Left lobe of liver (tissue), 2 donors: Measurements from ENCODE around the gene ZNF101. TPM values are rescaled to one million over a fixed set of nuclear protein-coding genes. Genes with fewer than 3 reads are reported as not detected.

Experiments
- ATAC-seq: fragments of 200-7000 bp; cut with Tn5 transposase; one replicate; pipeline ENCODE4 v1.9.1; 2020; ENCODE audit warnings: mild to moderate bottlenecking, moderate library complexity
- DNase-seq: peaks from one replicate; pipeline ENCODE4 v3.0.0-alpha.2; 2020; ENCODE audit warnings: low spot score
- total RNA-seq: library from RNA; stranded (reverse); gene quantifications from one replicate; pipeline ENCODE4 v1.2.1, GENCODE V29; 2021
- donor health status: DM: no; HTN: no; CAD: no; lungs with moderate emphysema.
- donor health status: DM: no; HTN: yes; CAD: no.

ZNF101 gene
- 3.4 TPM for total RNA-seq

DNA sequence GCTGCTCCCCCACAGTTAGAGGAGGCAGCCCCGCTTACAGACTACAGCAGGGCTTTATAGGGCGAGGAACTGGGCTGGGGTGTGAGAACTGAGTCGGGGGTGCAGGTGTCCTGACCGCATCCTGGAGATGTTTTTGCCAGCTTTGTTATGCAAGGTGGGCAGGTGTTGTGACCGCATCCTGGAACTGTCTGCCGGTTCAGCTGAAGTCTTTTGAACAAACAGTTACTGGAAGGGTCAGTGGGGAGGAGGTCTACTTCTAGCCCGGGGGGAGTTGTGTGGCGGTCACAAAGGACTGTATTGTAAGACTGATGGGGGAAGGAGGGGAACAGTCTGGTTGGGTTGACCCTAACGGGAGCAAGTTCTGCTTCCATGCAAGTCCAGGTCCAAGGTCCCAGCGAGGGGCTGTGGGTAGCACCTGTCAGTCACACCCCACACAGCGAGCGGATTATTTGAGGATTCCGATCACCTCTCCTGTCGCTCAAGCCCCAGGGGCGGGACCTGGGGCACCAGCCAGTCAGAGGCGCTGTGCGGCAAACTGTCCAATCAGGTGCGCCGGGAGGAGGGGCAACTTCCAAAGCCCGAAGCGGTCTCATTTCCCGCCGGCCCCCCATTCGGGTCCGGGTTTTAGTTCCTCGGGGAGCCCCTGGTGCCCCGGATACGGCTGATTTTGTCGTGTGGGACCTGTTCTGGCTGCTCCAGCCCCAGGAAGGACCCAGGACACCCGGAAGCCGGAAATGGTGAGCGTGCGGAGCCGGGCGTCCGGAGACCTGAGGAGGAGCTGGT lies at the start of gene ZNF101:
TSS of gene ZNF101 (plus strand) at position 610 of the 783 bp plus-strand sequence. CDS start at position 735, 125 bp downstream.
- ATAC-seq (peak; percentile 84), DNase-seq (peak; percentile 93)

DNA sequence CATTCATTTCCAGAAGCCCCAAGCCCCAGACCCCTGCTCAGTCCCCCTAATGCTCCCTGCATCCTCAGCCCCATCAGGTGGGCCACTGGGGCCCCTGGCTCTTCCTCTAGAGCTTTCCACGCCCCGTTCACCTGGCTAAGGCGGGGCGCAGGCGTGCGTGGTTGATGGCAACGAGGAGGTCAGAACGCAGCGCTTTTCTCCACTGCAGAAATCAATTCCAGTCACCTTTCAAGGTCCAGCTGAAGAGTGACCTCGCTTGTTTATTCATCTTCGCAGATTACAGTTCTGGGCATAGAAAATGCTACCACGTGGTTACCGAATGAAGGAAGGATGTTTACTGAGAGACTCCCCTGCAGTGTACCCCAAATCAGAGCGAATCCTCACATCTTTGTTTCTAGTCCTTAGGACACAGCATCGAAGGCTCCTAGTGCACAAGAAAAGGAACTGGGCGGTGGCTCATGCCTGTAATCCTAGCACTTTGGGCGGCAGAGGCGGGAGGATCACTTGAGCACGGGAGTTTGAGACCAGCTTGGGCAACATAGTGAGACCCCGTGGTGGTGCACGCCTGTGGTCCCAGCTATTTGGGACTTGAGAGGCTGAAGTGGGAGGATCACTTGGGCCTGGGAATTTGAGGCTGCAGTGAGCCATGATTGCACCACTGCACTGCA lies 49.3 kb upstream of the ZNF101 start:
- ATAC-seq (no peak), DNase-seq (no peak)

DNA sequence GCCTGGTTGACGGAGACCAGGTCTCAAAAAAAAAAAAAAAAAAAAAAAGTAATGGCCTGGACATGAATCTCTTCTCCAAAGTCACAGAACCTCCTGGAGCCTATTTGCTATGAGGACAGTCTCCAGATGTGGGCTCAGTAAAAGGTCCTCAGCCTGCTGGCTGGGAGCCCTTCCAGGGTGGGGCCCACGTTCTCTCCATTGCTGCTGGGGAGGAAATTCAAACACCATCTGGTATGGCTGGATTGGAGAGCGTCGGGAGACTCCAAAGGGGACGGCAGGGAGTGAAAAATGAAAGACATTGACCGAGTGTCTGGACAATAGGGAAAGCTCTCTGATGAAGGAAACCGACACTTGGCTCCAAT lies 48.8 kb upstream of the ZNF101 start:
- DNase-seq (no peak), ATAC-seq (no peak)

DNA sequence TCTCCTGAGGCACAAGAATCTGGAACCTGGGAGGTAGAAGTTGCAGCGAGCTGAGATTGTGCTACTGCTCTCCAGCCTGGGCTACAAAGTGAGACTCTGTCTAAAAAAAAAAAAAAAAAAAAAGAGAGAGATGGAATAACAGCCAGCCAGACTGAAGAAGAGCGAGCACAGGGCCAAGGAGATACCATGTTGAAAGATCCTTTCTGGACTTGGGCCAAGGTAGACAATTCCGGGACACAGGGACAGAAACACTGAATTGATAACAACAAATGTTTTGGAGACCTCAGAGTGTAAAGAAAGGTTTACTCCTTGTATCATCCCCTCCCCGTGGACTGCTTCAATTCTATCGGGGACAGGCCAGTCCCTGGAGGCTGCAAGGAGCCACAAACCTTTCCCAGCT lies 45.3 kb upstream of the ZNF101 start:
- ATAC-seq (no peak), DNase-seq (no peak)

- ATAC-seq (no peak), DNase-seq (no peak)
These were observed 44.5 kb upstream of the ZNF101 start for GRCh38 chr19:19624032-19624570.

DNA sequence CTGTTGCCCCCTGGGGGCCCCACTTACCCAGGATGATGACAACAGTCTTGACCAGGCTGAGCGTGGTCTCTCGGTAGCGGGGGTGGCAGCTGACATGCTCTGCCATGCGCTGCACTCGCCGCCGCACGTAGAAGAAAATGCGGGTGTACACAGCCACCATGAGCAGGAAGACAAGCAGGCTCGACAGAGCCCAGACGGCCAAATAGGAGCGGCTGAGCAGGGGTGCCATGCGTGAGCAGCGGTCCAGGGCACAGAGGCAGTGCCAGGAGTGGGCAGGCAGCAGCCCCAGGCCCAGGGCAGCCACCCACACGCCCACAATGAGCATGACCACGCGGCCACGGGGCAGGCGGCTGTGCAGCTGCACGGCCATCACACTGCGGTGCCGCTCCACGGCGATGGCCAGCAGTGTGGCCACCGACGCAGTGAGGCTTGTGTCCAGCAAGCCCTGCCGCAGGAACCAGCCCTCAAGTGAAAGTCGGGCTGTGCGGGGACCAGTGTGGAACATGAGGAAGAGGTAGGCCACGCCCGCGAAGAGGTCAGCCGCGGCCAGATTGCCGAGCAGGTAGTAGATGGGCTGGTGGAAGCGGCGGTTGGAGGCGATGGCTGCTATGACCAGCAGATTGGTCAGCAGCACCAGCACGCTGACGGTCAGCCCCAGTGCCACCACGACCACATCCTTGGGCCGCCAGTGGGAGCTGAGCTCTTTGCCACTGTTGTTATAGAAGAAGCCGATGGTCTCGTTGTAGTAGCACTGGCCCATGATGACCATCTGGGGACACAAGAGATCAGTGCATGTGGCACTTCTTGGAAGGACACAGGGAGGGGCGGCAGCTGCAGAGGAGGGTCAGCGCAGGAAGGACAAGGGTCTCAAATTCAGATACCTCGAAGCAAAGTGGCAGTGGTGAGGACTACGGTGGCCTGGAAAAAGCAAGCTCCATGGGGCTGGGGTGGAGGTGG lies 41.8 kb upstream of the ZNF101 start:
- no peak for ATAC-seq

GRCh38 chr19:19627621-19628500 lies 40.8 kb upstream of the ZNF101 start, which contains the start of gene LPAR2:
Gene LPAR2, minus strand, starts transcription at chr19:19628220. Its CDS starts 945 bp downstream, at chr19:19627275.
- peak; percentile 71 for ATAC-seq
- DNase-seq, result no peak

More for the DNA sequence above, 41.8 kb upstream of the ZNF101 start:
- no peak for DNase-seq

DNA sequence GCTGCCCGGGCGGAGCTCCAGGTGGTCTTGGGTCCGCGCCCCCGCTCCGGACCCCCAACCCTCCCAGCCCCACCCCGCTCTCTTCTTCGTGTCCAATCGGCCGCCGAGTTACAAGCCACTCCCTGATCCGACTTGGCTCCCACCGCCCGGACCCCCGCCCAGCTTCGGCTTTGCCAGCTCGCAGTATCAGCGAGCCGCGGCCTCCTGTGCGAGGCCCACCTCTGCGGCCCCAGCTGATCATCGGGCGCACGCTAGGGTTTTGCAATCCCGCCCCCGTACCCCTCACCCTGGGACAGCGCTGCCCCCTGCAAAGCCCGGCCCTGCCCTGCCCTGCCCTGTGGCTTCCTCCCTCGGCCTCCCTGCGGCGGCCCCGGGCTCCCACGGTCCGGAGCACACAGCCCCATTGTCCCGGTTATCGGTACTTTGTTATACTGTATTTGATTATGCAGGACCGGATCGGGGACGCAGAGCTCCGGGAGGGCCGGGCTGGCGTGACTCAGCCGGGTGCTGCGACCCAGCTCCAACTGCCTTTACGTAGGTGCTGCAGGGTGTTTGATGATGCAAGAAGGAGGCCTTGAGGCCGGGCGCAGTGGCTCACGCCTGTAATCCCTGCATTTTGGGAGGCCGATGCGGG lies 40.0 kb upstream of the ZNF101 start:
- ATAC-seq (no peak), DNase-seq (no peak)

DNA sequence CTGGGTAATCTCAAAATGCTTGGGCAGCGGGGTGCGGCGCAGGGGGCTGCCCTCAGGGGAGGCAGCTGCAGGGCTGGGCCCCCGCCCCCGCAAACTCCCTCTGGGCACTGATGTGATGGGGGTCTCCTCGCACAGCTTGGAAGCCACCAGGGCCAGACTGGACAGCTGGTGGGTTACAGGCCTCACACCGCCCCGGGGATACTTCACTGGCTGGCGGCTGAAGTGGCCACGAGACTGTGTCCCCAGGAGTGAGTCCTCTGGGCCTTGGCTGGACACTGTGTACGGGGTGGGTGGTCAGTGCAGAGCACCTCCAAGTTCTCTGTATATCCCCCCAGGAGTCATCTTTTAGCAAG lies 38.6 kb upstream of the ZNF101 start:
- ATAC-seq, result no peak

GRCh38 chr19:19630426-19630825 lies 38.2 kb upstream of the ZNF101 start:
- DNase-seq (no peak), ATAC-seq (no peak)

More for the DNA sequence above, 38.6 kb upstream of the ZNF101 start:
- no peak for DNase-seq

DNA sequence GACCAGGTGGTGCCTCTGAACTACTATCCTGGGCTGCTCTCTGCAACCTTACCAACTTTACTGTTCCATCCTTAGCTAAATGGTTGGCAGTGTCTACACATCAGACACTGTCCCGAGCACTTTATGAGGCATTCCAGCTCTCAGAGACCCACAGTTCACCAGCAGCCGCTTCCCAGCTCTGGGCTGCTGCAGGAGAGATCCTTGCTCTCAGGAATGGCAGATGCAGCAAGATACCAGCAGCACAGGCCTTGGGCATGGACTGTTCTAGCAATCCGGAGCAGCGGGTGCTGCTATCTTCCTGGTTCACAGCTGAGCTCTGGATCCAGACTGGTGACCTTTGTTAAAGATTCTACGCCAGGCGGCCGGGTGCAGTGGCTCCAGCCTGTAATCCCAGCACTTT lies 37.3 kb upstream of the ZNF101 start:
- ATAC-seq (no peak), DNase-seq (no peak)

DNA sequence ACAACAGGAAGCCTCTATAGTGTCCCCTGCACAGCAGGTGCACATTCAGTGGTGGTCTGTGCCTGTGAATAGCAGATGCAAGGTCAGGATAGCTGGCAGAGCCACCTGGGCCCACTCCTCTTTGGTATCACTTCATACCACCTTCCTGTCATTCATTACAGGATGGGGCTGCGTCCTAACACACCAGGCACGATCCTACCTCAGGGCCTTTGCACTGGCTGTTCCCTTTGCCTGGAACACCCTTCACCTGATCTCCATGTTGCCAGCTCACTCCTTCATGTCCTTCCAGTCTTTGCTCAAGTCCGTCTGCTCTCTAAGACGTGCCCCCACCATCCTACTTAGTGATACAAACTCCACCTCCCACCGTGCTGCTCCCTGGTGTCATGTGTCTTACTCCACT lies 36.0 kb upstream of the ZNF101 start:
- ATAC-seq, result no peak
- no peak for DNase-seq

GRCh38 chr19:19633711-19634515 lies 34.7 kb upstream of the ZNF101 start:
- no peak for ATAC-seq

GRCh38 chr19:19634516-19635312 lies 33.9 kb upstream of the ZNF101 start:
- ATAC-seq (no peak), DNase-seq (no peak)

More at GRCh38 chr19:19633711-19634515, 34.7 kb upstream of the ZNF101 start:
- DNase-seq, result no peak

DNA sequence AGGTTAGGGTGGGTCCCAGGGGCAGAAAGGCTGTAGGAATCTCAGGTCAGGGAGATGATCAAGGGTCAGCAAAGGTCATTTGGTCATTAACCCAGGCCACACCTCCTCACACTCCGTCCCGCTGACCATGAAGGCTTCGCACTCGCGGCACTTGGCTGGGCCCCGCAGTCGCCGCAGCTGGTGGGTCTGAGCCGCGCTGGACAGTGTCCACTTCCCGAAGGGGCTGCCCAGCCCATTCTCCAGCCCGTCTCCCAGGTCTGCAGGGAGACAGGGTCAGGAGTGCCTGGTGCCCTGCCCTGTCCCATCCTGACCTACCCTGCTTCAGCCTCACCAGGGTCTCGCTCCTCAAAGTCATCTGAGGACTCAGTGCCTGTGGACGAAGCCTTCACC lies 33.3 kb upstream of the ZNF101 start:
- no peak for DNase-seq

GRCh38 chr19:19636573-19637185 lies 32.0 kb upstream of the ZNF101 start:
- no peak for DNase-seq
- no peak for ATAC-seq

More for the DNA sequence above, 33.3 kb upstream of the ZNF101 start:
- ATAC-seq, result no peak

- ATAC-seq (no peak), DNase-seq (no peak)
These were observed 31.5 kb upstream of the ZNF101 start for GRCh38 chr19:19637186-19637522.
